ENCODE results near the gene KIF15.
"Not testable (repeated sequence)": the region's sequence is repeated elsewhere in the genome, so short reads cannot be mapped to it uniquely, and the experiment has no call there.

The KIF15 gene

GRCh38 chr3:44831232-44831631 lies 69.6 kb downstream of the KIF15 start:
- no peak for DNase-seq

- no peak for DNase-seq
Observed at GRCh38 chr3:44832032-44832431, 70.4 kb downstream of the KIF15 start.

GRCh38 chr3:44832965-44833364 lies 71.4 kb downstream of the KIF15 start:
- DNase-seq, result no peak

- no peak for DNase-seq
Observed at GRCh38 chr3:44833394-44833793, 71.8 kb downstream of the KIF15 start.

- DNase-seq, result no peak
Observed at GRCh38 chr3:44835684-44836083, 74.1 kb downstream of the KIF15 start.

GRCh38 chr3:44842376-44842775 lies 80.8 kb downstream of the KIF15 start:
- DNase-seq, result no peak

- DNase-seq, result no peak
Observed at GRCh38 chr3:44845528-44846520, 84.2 kb downstream of the KIF15 start.

- no peak for DNase-seq
Observed at GRCh38 chr3:44848634-44849033, 87.0 kb downstream of the KIF15 start.

- DNase-seq, result not testable (repeated sequence)
Observed at GRCh38 chr3:44856663-44857062, 95.1 kb downstream of the KIF15 start.

GRCh38 chr3:44860117-44860516 lies 98.5 kb downstream of the KIF15 start:
- DNase-seq, result no peak

GRCh38 chr3:44861412-44862225 lies 100.0 kb downstream of the KIF15 start, which contains the start of gene TMEM42:
Gene TMEM42 (plus strand): TSS chr3:44861912. CDS start chr3:44861925, 13 bp downstream.
- DNase-seq, result peak; percentile 68

GRCh38 chr3:44862226-44862637 lies 100.6 kb downstream of the KIF15 start:
- no peak for DNase-seq

- peak; percentile 33 for DNase-seq
Observed at GRCh38 chr3:44865272-44866035, 103.9 kb downstream of the KIF15 start.

- no peak for DNase-seq
Observed at GRCh38 chr3:44867421-44868111, 106.0 kb downstream of the KIF15 start.

- DNase-seq, result peak; percentile 12
Observed at GRCh38 chr3:44870375-44871061, 108.9 kb downstream of the KIF15 start.

- no peak for DNase-seq
Observed at GRCh38 chr3:44874308-44874707, 112.7 kb downstream of the KIF15 start, which contains the start of gene TGM4. Gene TGM4 (plus strand): TSS chr3:44874608. CDS start chr3:44874679, 71 bp downstream.

- no peak for DNase-seq
Observed at GRCh38 chr3:44875596-44875995, 114.0 kb downstream of the KIF15 start.

GRCh38 chr3:44877333-44877732 lies 115.7 kb downstream of the KIF15 start:
- DNase-seq, result no peak

- DNase-seq, result no peak
Observed at GRCh38 chr3:44880284-44880683, 118.7 kb downstream of the KIF15 start.

- DNase-seq, result no peak
Observed at GRCh38 chr3:44883213-44883955, 121.8 kb downstream of the KIF15 start.

GRCh38 chr3:44883999-44884431 lies 122.4 kb downstream of the KIF15 start:
- no peak for DNase-seq
